Peyer's patch (tissue), 4 donors: ENCODE results near the gene TRAP1. TPM values are rescaled to one million over a fixed set of nuclear protein-coding genes. Genes with fewer than 3 reads are reported as not detected.
"Not testable (repeated sequence)": the region's sequence is repeated elsewhere in the genome, so short reads cannot be mapped to it uniquely, and the experiment has no call there.

Experiments
- DNase-seq, 3 donors: peaks; one replicate each; pipeline ENCODE4 v3.0.0-alpha.2; 2017 to 2019
- H3K27ac ChIP-seq, 4 donors: fragments of 200-600 bp; sonication (generic); one replicate each; pipeline ENCODE4 v1.5.1; 2016 to 2019
- H3K27me3 ChIP-seq, 2 donors: fragments of 200-600 bp; sonication (generic); one replicate each; pipeline ENCODE4 v1.5.1; 2019
- H3K36me3 ChIP-seq, 3 donors: fragments of 200-600 bp; sonication (generic); one replicate each; pipeline ENCODE4 v1.5.1; 2016 to 2019
- H3K4me1 ChIP-seq, 4 donors: fragments of 200-600 bp; sonication (generic); one replicate each; pipeline ENCODE4 v1.5.1; 2016 to 2019
- H3K4me3 ChIP-seq, 4 donors: fragments of 200-600 bp; sonication (generic); 1 replicate in 3 of 4; 2 replicates in 1 of 4; pipeline ENCODE4 v1.5.1; 2016 to 2019; ENCODE audit warnings: mild to moderate bottlenecking in 1 of 4
- H3K9me3 ChIP-seq, 4 donors: fragments of 200-600 bp; sonication (generic); one replicate each; pipeline ENCODE4 v1.5.1; 2016 to 2019; ENCODE audit warnings: mild to moderate bottlenecking in 1 of 4
- CTCF ChIP-seq, 6 experiments: fragments of 450-650 bp in 4 of 6; fragments of 200-600 bp in 2 of 6; sonication (generic) in 1 of 6; IDR thresholded peaks; one replicate each; pipeline ENCODE4 v1.5.1; 2017 to 2019; ENCODE audit warnings: antibody characterized with exemption in 6 of 6, mild to moderate bottlenecking in 3 of 6, moderate library complexity in 1 of 6
- POLR2A ChIP-seq, 2 donors: fragments of 450-650 bp; IDR thresholded peaks; one replicate each; pipeline ENCODE4 v1.5.1; 2017; ENCODE audit warnings: antibody characterized with exemption in 2 of 2, mild to moderate bottlenecking in 2 of 2, moderate library complexity in 2 of 2
- total RNA-seq, 4 donors: library from RNA; depleted of rRNA; stranded (reverse); fragments of >200 nt; gene quantifications; one replicate each; pipeline ENCODE4 v1.1.0, GENCODE V29; 2016

TRAP1 gene
- total RNA-seq, 4 donors from 2014 or later: 18.9 to 151 (median 52.8) TPM

DNA sequence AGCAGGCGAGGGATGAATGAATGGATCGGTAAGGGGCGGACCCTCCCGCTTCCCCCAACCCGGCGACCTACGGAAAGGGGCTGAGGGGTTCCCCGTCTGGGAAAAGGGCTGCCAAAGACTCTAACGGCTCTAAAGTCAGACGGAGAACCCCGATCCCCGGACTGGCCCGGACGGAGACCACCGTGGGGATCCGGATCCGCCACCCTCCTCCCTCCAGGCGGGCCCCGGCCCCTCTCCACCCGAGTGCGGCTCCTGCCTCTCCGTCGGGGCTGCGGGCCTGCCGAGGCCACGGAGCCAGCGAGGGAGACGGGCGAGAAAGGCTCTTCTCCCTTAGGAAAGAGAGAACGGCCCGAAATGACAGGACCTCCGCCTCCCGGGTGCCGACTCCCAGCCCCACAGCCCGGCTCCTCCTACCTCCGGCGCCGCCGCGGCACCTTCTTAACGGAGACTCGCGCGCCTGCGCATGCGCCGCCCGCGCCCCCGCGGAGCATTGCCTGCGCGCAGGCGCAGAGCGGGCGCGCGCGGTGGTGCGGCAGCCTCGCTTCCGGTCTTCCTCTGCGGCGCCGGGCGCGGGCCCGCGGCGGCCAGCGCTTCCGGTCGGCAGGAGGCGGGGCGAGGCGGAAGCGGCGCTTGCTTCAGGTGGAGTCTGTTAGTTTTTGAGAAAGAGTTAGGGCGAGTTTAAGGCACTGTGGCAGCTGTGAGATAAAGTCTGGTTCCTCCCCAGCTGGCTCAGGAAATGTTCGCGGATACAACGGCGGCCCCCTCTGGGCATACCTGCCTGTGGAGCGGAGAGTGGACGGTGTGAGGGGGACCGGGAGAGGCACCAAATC is 106.0 kb downstream of the TRAP1 start, which contains the start of gene SLX4:
TSS of gene SLX4 (minus strand) at position 461 of the 830 bp plus-strand sequence. CDS start 2,642 bp downstream, outside the sequence.
- Histone ChIP-seq H3K27me3 (no peaks in the 10 kb centered on the region), H3K27ac (peak within 1 kb of the TSS; percentile 78 to 93 (median 82)), H3K9me3 (no peaks in the 10 kb centered on the region), H3K4me1 (peaks cover 0 to 29% (median 7%) of the 10 kb centered on the region in 4 donors), H3K4me3 (peak within 1 kb of the TSS; percentile 65 to 99 (median 75)), H3K36me3 (peaks cover 0 to 2% (median 0%) of the 10 kb centered on the region in 3 donors)
- DNase-seq: peak; percentile 88 to 96 (median 94)
- TF ChIP-seq POLR2A (IDR thresholded peaks at IDR 0.05) (peak; percentile 80 to 85), CTCF (IDR thresholded peaks at IDR 0.05) (peak in 2 of 6 experiments; percentile 13 to 15)

DNA sequence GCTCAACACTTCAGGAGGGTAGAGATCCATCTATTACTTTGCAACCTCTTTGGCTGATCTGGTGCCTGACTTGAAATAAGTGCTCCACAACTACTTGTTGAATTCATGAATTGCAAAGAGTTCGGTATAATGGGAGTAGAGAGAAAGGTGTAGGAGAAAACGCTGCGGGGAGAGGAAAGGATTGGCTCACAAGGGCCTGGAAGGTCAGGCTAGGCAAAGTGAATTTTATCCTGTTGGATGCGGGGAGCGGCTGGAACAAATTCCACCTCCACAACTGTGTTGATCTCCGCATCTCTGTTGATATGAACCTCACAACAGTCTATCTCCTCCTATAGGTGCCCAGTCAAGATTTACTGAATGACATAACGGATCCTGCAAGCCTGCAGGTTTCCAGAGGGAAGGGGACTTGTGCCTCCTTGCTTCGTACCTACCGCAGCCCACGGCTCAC is 106.6 kb downstream of the TRAP1 start:
- TF ChIP-seq POLR2A (IDR thresholded peaks at IDR 0.05) (no peak), CTCF (IDR thresholded peaks at IDR 0.05) (no peak)
- DNase-seq: no peak
- peak overlapping the region; percentile 78 to 93 (median 82) for H3K27ac ChIP-seq
- no peaks in the 10 kb centered on the region for H3K9me3 ChIP-seq
- peaks cover 0 to 29% (median 7%) of the 10 kb centered on the region in 4 donors for H3K4me1 ChIP-seq
- peaks cover 0 to 7% (median 0%) of the 10 kb centered on the region in 3 donors for H3K36me3 ChIP-seq
- H3K27me3 ChIP-seq: no peaks in the 10 kb centered on the region
- H3K4me3 ChIP-seq: peak overlapping the region; percentile 65 to 99 (median 75)

DNA sequence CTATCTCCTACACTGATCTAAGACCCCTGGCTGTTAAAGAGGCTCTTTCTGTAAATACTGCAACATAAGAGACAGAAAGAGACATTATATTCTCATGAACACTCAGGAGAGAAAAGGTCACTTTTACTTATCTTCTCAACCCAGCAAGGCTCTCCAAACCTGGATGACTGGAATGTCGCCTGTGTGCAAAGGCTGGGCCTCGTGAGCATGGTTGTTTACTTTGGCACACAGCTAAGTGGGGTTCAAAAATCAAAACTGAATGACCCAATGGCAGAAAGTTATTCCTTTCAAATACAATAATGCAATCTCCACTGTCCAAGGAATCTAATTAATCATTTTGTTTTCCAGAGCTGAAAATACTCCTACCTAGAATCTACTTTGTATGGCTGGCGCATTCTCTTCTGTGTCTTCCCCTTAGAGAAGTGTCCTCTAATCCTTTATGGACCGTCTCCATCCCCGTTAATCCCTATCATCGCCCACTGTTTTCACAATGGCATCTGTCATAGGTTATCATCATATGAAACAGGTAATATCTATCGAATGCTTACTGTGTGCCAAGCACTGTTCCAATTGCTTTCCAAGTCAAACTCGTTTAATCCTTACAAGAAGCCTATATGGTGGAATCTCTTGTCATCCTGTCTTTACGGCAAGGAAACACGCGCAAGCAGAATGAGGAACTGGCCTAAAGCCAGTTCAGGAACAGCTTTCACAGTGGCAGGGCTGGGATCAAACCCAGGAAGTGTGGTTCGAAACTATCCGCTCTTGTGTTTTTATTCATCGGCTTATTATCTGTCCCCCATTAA is 107.2 kb downstream of the TRAP1 start:
- Histone ChIP-seq H3K9me3 (no peaks in the 10 kb centered on the region), H3K27ac (peak overlapping the region in 2 of 4 donors; percentile 78 to 93), H3K27me3 (no peaks in the 10 kb centered on the region), H3K4me3 (peak overlapping the region; percentile 65 to 99 (median 75)), H3K4me1 (peaks cover 0 to 29% (median 7%) of the 10 kb centered on the region in 4 donors), H3K36me3 (peaks cover 0 to 7% (median 0%) of the 10 kb centered on the region in 3 donors)
- peak in 1 of 3 donors; percentile 47 for DNase-seq
- TF ChIP-seq CTCF (IDR thresholded peaks at IDR 0.05): no peak
- no peak for TF ChIP-seq POLR2A (IDR thresholded peaks at IDR 0.05)

GRCh38 chr16:3608976-3609375 is 108.3 kb downstream of the TRAP1 start:
- H3K27me3 ChIP-seq, H3K4me3 ChIP-seq, H3K36me3 ChIP-seq, H3K27ac ChIP-seq, H3K9me3 ChIP-seq: not testable (repeated sequence)
- H3K4me1 ChIP-seq: peaks cover 0 to 29% (median 7%) of the 10 kb centered on the region in 4 donors
- peak in 1 of 3 donors; percentile 29 for DNase-seq

- peaks cover 0 to 25% (median 6%) of the 10 kb centered on the region in 4 donors for H3K4me1 ChIP-seq
- peak in 1 of 3 donors; percentile 24 for DNase-seq
Observed at GRCh38 chr16:3608069-3608468, 109.3 kb downstream of the TRAP1 start.

More at GRCh38 chr16:3608069-3608468, 109.3 kb downstream of the TRAP1 start:
- no peak overlapping the region for H3K27ac ChIP-seq
- H3K4me3 ChIP-seq: no peak overlapping the region
- H3K27me3 ChIP-seq: no peaks in the 10 kb centered on the region
- no peak for TF ChIP-seq POLR2A (IDR thresholded peaks at IDR 0.05)
- TF ChIP-seq CTCF (IDR thresholded peaks at IDR 0.05): no peak
- H3K9me3 ChIP-seq: no peaks in the 10 kb centered on the region
- H3K36me3 ChIP-seq: peaks cover 0 to 11% (median 0%) of the 10 kb centered on the region in 3 donors

Other genes starting within 250 kb of the TRAP1 start
- gene C16orf90, start 222.0 kb downstream of the TRAP1 start, total RNA-seq: not detected
- 10 to 100 TPM in 1 of 4 donors, 1 to 10 TPM in 3; 6.6 to 37.1 (median 7.7) TPM for gene CLUAP1, start 216.5 kb downstream of the TRAP1 start, total RNA-seq
- gene NLRC3, start 140.1 kb downstream of the TRAP1 start, total RNA-seq: 10 to 100 TPM in 1 of 4 donors, 1 to 10 TPM in 3; 4.4 to 32.2 (median 7.3) TPM
- 10 to 100 TPM in 3 of 4 donors, 1 to 10 TPM in 1; 6.5 to 13.4 (median 12.8) TPM for gene SLX4, start 105.9 kb downstream of the TRAP1 start, total RNA-seq
- 100 to 1,000 TPM in 3 of 4 donors, 10 to 100 TPM in 1; 80.9 to 773 (median 653) TPM for gene DNASE1, start 62.8 kb downstream of the TRAP1 start, total RNA-seq
- gene CREBBP, start 163.2 kb upstream of the TRAP1 start, total RNA-seq: 100 to 1,000 TPM in 3 of 4 donors, 10 to 100 TPM in 1; 84.2 to 238 (median 140) TPM